Nephron progenitor cell (in vitro differentiated cells): ENCODE results near the gene FAM168A.

ENCODE experiments used
- DNase-seq: peaks from one replicate; pipeline ENCODE4 v3.0.0; 2021
- H3K27ac Mint-ChIP-seq: 2 replicates; pipeline ENCODE4 v1.8.0; 2021; ENCODE audit warnings: mild to moderate bottlenecking, moderate library complexity, mixed read lengths
- H3K27me3 Mint-ChIP-seq: 2 replicates; pipeline ENCODE4 v1.8.0; 2021; ENCODE audit warnings: mild to moderate bottlenecking, low read depth, mixed read lengths; ENCODE audit not compliant: poor library complexity
- H3K36me3 Mint-ChIP-seq: 2 replicates; pipeline ENCODE4 v1.8.0; 2021; ENCODE audit warnings: low read depth, mixed read lengths
- H3K4me1 Mint-ChIP-seq: 2 replicates; pipeline ENCODE4 v1.8.0; 2021; ENCODE audit warnings: mixed read lengths
- H3K4me3 Mint-ChIP-seq: 2 replicates; pipeline ENCODE4 v1.8.0; 2021; ENCODE audit warnings: mild to moderate bottlenecking, moderate library complexity, mixed read lengths
- H3K9me3 Mint-ChIP-seq: 2 replicates; pipeline ENCODE4 v1.8.0; 2021; ENCODE audit warnings: mild to moderate bottlenecking, moderate library complexity, mixed read lengths
- TF ChIP-seq, protein P1 (sequence below): fragments of 200-600 bp; sonication (generic); IDR thresholded peaks from 2 replicates; pipeline ENCODE4 v1.5.0; 2021; ENCODE audit warnings: antibody characterized with exemption

The FAM168A gene

DNA sequence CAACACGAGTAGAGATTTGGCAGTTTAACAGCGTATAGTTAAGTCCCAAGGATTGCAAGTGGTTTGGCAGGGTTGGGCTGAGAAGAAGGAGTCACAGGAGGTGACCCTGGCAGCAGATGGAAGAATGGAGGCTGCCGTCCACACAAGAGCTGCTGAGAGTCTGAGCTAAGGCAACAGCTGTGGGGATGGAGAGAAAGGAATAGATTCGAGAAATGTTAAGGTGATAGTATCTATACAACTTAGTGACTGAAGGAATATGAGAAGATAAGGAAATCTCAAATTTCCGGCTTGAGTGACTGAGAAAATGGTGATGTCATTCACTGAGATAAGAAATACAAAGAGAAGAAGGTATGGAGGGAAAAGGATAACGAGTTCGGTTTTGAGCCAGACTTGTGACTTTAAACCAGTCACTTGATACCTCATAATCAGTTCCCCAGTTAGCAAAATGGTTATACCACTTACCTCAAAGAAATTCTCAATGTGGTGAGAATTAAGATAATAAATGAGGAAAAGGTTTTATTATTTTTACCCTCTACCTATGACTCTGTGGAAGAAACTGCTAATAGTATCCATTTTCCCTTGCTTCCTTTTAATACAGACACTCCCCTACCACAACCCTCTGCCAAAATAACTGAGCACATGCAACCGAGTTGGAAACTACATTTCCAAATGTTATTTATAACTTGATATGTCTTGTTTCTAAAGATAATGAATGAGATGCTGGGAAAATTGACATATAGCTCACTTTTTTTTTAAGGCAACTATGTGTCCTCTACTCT lies 30.7 kb downstream of the FAM168A start:
- no peak overlapping the region for H3K4me3 Mint-ChIP-seq
- H3K4me1 Mint-ChIP-seq = peaks cover 27% of the 10 kb centered on the region
- peak overlapping the region; percentile 64 for H3K27ac Mint-ChIP-seq
- H3K27me3 Mint-ChIP-seq = no peaks in the 10 kb centered on the region
- no peak for DNase-seq
- peaks cover 37% of the 10 kb centered on the region for H3K36me3 Mint-ChIP-seq
- H3K9me3 Mint-ChIP-seq = peaks cover 8% of the 10 kb centered on the region
- TF ChIP-seq, protein P1, sequence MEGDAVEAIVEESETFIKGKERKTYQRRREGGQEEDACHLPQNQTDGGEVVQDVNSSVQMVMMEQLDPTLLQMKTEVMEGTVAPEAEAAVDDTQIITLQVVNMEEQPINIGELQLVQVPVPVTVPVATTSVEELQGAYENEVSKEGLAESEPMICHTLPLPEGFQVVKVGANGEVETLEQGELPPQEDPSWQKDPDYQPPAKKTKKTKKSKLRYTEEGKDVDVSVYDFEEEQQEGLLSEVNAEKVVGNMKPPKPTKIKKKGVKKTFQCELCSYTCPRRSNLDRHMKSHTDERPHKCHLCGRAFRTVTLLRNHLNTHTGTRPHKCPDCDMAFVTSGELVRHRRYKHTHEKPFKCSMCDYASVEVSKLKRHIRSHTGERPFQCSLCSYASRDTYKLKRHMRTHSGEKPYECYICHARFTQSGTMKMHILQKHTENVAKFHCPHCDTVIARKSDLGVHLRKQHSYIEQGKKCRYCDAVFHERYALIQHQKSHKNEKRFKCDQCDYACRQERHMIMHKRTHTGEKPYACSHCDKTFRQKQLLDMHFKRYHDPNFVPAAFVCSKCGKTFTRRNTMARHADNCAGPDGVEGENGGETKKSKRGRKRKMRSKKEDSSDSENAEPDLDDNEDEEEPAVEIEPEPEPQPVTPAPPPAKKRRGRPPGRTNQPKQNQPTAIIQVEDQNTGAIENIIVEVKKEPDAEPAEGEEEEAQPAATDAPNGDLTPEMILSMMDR = no peak

DNA sequence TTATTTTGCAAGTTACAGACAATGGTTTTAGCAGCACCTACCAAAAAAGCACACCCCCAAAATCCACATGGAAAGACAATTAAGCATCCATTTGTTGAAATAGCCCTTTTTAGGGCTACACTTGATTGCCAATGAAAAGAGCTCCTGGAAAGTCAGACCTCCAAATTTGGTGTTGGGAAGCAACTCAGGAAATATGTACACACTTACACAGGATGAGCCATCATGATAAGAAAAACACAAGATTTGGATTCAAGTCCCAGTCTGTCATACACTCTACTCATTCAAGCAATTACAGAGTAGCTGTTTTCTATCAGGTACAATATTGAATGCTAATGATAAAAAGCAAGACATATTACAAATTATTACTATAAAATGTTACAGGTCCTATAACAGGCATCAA lies 31.5 kb downstream of the FAM168A start:
- Mint-ChIP-seq H3K4me1 (peaks cover 27% of the 10 kb centered on the region), H3K27ac (no peak overlapping the region), H3K9me3 (peaks cover 8% of the 10 kb centered on the region), H3K36me3 (peaks cover 39% of the 10 kb centered on the region), H3K27me3 (no peaks in the 10 kb centered on the region), H3K4me3 (no peak overlapping the region)
- TF ChIP-seq, protein P1 = no peak
- no peak for DNase-seq

DNA sequence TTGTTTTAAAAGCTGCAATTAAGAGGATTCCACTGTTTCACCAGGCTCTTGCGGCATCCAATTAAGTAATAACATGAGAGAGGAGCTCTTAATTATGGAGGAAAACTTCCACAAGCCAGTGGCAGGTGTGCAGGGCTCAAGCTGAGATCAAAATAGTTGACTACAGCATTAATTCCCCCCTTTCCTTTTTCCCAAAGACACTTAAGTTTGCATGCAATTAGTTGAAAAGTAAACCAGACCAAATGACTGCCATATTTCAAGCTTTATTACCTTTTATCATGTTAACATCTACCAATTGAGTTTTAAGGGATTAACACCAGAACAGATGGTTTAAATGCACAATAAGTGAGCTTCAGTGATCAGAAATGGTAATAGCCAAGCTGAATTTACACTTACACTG lies 32.1 kb downstream of the FAM168A start:
- H3K36me3 Mint-ChIP-seq = peaks cover 36% of the 10 kb centered on the region
- no peak overlapping the region for H3K4me3 Mint-ChIP-seq
- H3K4me1 Mint-ChIP-seq = peaks cover 27% of the 10 kb centered on the region
- TF ChIP-seq, protein P1 = no peak
- peaks cover 5% of the 10 kb centered on the region for H3K9me3 Mint-ChIP-seq
- H3K27me3 Mint-ChIP-seq = no peaks in the 10 kb centered on the region
- H3K27ac Mint-ChIP-seq = peak overlapping the region; percentile 71
- no peak for DNase-seq

DNA sequence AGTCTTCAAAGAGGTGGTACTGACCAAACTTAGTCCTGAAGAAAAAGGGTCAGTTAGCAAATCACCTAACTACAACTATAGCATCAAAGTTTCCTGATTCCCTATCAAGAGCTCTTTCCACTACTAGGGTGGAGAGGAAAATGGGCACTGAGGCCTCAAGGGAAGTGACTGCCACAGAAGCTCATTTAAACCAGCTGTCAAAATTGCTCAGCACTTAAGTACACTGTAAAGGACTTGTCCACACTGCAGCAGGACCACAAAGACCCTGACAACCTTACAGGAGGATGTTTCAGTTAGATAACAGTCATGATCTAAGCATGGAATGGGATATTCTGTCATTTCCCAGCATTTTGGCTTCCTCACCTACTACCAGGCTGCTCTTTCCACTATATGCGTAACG lies 33.0 kb downstream of the FAM168A start:
- no peak overlapping the region for H3K4me3 Mint-ChIP-seq

DNA sequence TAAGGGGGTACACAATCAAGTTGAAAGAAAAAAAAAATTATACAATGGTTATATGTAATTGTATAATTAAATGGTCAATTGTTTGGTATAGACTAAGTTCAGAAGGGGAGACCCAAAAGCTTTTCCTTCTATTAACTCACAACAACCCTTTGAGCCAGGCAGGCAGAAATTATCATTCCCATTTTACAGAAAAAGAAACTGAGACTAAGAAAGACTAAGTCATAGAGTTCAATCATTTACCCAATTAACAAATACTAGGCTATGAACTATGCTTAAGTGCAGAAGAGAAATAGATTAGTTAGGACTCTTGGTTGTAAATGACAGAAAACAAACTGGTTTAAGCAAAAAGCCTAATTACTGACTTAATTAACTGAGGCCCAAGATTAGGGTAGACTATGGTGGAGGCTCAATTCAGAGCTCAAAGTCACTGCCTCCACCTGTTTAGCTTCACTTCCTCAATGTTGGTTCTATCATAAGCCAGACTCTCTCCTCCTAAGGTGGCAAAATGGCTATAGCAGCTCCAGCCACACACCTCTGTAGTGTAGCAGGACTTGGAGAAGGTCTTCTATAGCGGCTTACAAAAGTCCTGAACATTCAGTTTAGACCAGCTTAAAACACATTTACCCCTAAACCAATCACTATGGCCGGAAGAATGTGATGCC lies 34.2 kb downstream of the FAM168A start:
- TF ChIP-seq, protein P1 = no peak
- Mint-ChIP-seq H3K27me3 (no peaks in the 10 kb centered on the region), H3K9me3 (no peaks in the 10 kb centered on the region), H3K36me3 (peaks cover 29% of the 10 kb centered on the region), H3K4me1 (peaks cover 27% of the 10 kb centered on the region), H3K4me3 (no peak overlapping the region), H3K27ac (no peak overlapping the region)
- DNase-seq = no peak

More for the DNA sequence above, 33.0 kb downstream of the FAM168A start:
- no peak for DNase-seq
- TF ChIP-seq, protein P1 = no peak
- H3K27me3 Mint-ChIP-seq = no peaks in the 10 kb centered on the region
- no peaks in the 10 kb centered on the region for H3K9me3 Mint-ChIP-seq
- H3K4me1 Mint-ChIP-seq = peaks cover 27% of the 10 kb centered on the region
- no peak overlapping the region for H3K27ac Mint-ChIP-seq
- peaks cover 27% of the 10 kb centered on the region for H3K36me3 Mint-ChIP-seq
